Fibroblast of lung (primary cell): ENCODE data around the gene RAD52. TPM values are rescaled to one million over a fixed set of nuclear protein-coding genes. Genes with fewer than 3 reads are reported as not detected.

ENCODE experiments used
- DNase-seq, 2 donors: peaks; one replicate each; pipeline versions ENCODE4 v3.0.0 to v3.0.0-alpha.2; 2010; ENCODE audit warnings: low read depth in 2 of 2
- H2AFZ ChIP-seq: 2 replicates; pipeline ENCODE4 v1.5.1; 2012; ENCODE audit warnings: low read length, control low read depth, inconsistent platforms
- H3K27ac ChIP-seq: 2 replicates; pipeline ENCODE4 v1.5.1; 2011; ENCODE audit warnings: low read length, control low read depth; ENCODE audit not compliant: insufficient read depth
- H3K27me3 ChIP-seq: 2 replicates; pipeline ENCODE4 v1.5.1; 2011; ENCODE audit warnings: mild to moderate bottlenecking, low read length; ENCODE audit not compliant: control insufficient read depth, insufficient read depth
- H3K36me3 ChIP-seq: 2 replicates; pipeline ENCODE4 v1.5.1; 2011; ENCODE audit warnings: low read length; ENCODE audit not compliant: control insufficient read depth, insufficient read depth
- H3K4me1 ChIP-seq: 2 replicates; pipeline ENCODE4 v1.5.1; 2011; ENCODE audit warnings: low read length; ENCODE audit not compliant: control insufficient read depth, insufficient read depth; ENCODE audit errors: extremely low read depth
- H3K4me2 ChIP-seq: 2 replicates; pipeline ENCODE4 v1.5.1; 2011; ENCODE audit warnings: low read length, control low read depth; ENCODE audit not compliant: insufficient read depth; ENCODE audit errors: extremely low read depth
- H3K4me3 ChIP-seq, 4 experiments: fragments of 200-600 bp in 1 of 4; sonication (generic) in 1 of 4; replicated peaks in 1 of 4; 2 replicates each; pipeline ENCODE4 v1.5.1; 2011 to 2016; ENCODE audit warnings: low read length in 4 of 4, low read depth in 3 of 4, mild to moderate bottlenecking in 3 of 4, control low read depth in 2 of 4, inconsistent platforms in 1 of 4, mixed read lengths in 1 of 4; ENCODE audit not compliant: insufficient read depth in 1 of 4; ENCODE audit errors: control extremely low read depth in 1 of 4
- H3K79me2 ChIP-seq: 2 replicates; pipeline ENCODE4 v1.5.1; 2012; ENCODE audit warnings: mild to moderate bottlenecking, low read length, inconsistent platforms; ENCODE audit not compliant: control insufficient read depth, insufficient read depth
- H3K9ac ChIP-seq: 2 replicates; pipeline ENCODE4 v1.5.1; 2011; ENCODE audit warnings: mild to moderate bottlenecking, low read length, control low read depth; ENCODE audit not compliant: insufficient read depth
- H3K9me3 ChIP-seq: 2 replicates; pipeline ENCODE4 v1.5.1; 2012; ENCODE audit warnings: low read depth, low read length; ENCODE audit not compliant: control insufficient read depth, insufficient read depth
- H4K20me1 ChIP-seq: 2 replicates; pipeline ENCODE4 v1.5.1; 2011; ENCODE audit warnings: low read length; ENCODE audit not compliant: control insufficient read depth, insufficient read depth; ENCODE audit errors: extremely low read depth
- EZH2 ChIP-seq: IDR thresholded peaks from 2 replicates; pipeline ENCODE4 v1.5.1; 2012; ENCODE audit warnings: low read length, control low read depth, mild to moderate bottlenecking; ENCODE audit errors: missing control alignments
- polyA plus RNA-seq, 2 donors: library from polyadenylated mRNA; depleted of rRNA in 1 of 2; stranded (reverse) in 1 of 2; unstranded in 1 of 2; fragments of >200 nt; gene quantifications; 2 replicates each; pipeline ENCODE4 v1.2.1, GENCODE V29; 2011 to 2012; ENCODE audit warnings: missing spikeins in 1 of 2
- total RNA-seq: library from RNA; depleted of rRNA; stranded (reverse); fragments of >200 nt; gene quantifications from 2 replicates; pipeline ENCODE4 v1.2.1, GENCODE V29; 2014
- TF ChIP-seq, protein P1 (sequence below), 2 donors: IDR thresholded peaks in 1 of 2; conservative IDR thresholded peaks in 1 of 2; 1 replicate in 1 of 2; 2 replicates in 1 of 2; pipeline ENCODE4 v1.5.1; 2011 to 2012; ENCODE audit warnings: low read length in 2 of 2, control low read depth in 1 of 2, inconsistent platforms in 1 of 2, low read depth in 1 of 2, mild to moderate bottlenecking in 1 of 2

RAD52 gene
- total and polyA plus RNA-seq, 2 donors (not counting 1 experiment from before 2014, with no cell fraction given), result 7.3 to 19.2 TPM

GRCh38 chr12:867905-868304 is 81.6 kb downstream of the RAD52 start:
- H3K27me3 ChIP-seq, result no peaks in the 10 kb centered on the region
- TF ChIP-seq, protein P1, sequence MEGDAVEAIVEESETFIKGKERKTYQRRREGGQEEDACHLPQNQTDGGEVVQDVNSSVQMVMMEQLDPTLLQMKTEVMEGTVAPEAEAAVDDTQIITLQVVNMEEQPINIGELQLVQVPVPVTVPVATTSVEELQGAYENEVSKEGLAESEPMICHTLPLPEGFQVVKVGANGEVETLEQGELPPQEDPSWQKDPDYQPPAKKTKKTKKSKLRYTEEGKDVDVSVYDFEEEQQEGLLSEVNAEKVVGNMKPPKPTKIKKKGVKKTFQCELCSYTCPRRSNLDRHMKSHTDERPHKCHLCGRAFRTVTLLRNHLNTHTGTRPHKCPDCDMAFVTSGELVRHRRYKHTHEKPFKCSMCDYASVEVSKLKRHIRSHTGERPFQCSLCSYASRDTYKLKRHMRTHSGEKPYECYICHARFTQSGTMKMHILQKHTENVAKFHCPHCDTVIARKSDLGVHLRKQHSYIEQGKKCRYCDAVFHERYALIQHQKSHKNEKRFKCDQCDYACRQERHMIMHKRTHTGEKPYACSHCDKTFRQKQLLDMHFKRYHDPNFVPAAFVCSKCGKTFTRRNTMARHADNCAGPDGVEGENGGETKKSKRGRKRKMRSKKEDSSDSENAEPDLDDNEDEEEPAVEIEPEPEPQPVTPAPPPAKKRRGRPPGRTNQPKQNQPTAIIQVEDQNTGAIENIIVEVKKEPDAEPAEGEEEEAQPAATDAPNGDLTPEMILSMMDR (conservative IDR thresholded peaks at IDR 0.05 in 1 of 2, IDR thresholded peaks at IDR 0.05 in 1 of 2; ENCODE audit: low read depth in 1 of 2, low read length in 2 of 2), result no peak
- TF ChIP-seq EZH2, result no peak
- no peaks in the 10 kb centered on the region for H3K79me2 ChIP-seq
- no peak overlapping the region for H3K4me3 ChIP-seq
- H3K36me3 ChIP-seq, result peaks cover 7% of the 10 kb centered on the region
- no peak for DNase-seq
- H3K4me1 ChIP-seq, result no peaks in the 10 kb centered on the region
- H3K27ac ChIP-seq, result no peak overlapping the region
- H3K4me2 ChIP-seq, result no peak overlapping the region
- H3K9me3 ChIP-seq, result no peaks in the 10 kb centered on the region
- no peak overlapping the region for H2AFZ ChIP-seq
- H3K9ac ChIP-seq, result no peak overlapping the region
- H4K20me1 ChIP-seq, result peaks cover 2% of the 10 kb centered on the region

DNA sequence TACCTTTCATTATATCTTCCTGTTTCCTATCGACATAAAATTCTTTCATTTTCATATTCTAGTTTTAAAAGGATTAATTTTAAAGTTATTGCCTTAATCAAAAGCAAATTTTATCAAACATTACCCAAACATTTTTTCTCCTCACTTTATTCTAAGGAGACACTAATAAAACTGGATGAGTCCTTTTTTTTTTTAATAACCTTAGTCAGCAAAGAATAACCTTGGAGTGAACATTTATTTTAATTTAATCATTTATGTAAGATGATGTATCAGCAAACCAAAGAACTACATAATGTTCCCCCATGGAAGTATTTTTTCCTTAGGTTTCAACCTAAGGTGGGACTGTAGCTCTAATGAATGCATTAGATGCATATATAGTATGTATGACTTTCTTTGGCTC is 83.9 kb downstream of the RAD52 start:
- H3K36me3 ChIP-seq, result peaks cover 10% of the 10 kb centered on the region
- H4K20me1 ChIP-seq, result peaks cover 2% of the 10 kb centered on the region
- no peaks in the 10 kb centered on the region for H3K4me1 ChIP-seq
- no peak overlapping the region for H2AFZ ChIP-seq
- no peaks in the 10 kb centered on the region for H3K79me2 ChIP-seq
- H3K27ac ChIP-seq, result no peak overlapping the region
- TF ChIP-seq, protein P1 (conservative IDR thresholded peaks at IDR 0.05 in 1 of 2, IDR thresholded peaks at IDR 0.05 in 1 of 2; ENCODE audit: low read depth in 1 of 2, low read length in 2 of 2), result no peak
- no peak for TF ChIP-seq EZH2
- no peaks in the 10 kb centered on the region for H3K27me3 ChIP-seq
- no peaks in the 10 kb centered on the region for H3K9me3 ChIP-seq
- no peak for DNase-seq
- no peak overlapping the region for H3K9ac ChIP-seq
- H3K4me3 ChIP-seq, result no peak overlapping the region
- H3K4me2 ChIP-seq, result no peak overlapping the region

DNA sequence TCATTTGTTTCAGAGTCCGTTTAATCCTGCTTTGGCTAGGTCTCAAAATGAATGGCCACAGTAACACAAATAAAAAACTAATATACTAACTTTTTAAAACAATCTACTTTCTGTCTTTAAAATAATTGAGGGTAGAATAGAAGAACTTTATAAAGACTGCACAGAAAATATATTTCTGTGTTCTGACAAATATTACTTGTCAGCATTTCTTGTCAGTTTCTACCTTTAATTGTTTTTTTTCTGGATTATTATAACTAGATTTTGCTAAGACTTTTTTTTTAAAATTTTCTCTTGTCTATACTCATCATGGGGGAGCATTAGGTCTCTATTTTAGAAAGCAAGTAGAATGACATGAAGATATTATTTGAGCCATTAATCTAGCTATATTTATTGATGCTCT is 86.2 kb downstream of the RAD52 start:
- peaks cover 2% of the 10 kb centered on the region for H4K20me1 ChIP-seq
- no peak overlapping the region for H3K9ac ChIP-seq
- H3K79me2 ChIP-seq, result no peaks in the 10 kb centered on the region
- H2AFZ ChIP-seq, result no peak overlapping the region
- TF ChIP-seq EZH2, result no peak
- TF ChIP-seq, protein P1 (conservative IDR thresholded peaks at IDR 0.05 in 1 of 2, IDR thresholded peaks at IDR 0.05 in 1 of 2; ENCODE audit: low read depth in 1 of 2, low read length in 2 of 2), result no peak
- H3K4me2 ChIP-seq, result no peak overlapping the region
- H3K36me3 ChIP-seq, result peaks cover 10% of the 10 kb centered on the region
- no peak overlapping the region for H3K4me3 ChIP-seq
- H3K9me3 ChIP-seq, result no peaks in the 10 kb centered on the region
- no peak overlapping the region for H3K27ac ChIP-seq
- DNase-seq, result no peak
- H3K27me3 ChIP-seq, result no peaks in the 10 kb centered on the region
- H3K4me1 ChIP-seq, result no peaks in the 10 kb centered on the region
